HG03558 (cell line): ENCODE measurements around the gene SINHCAF.

ENCODE experiments used
- ATAC-seq: cut with Tn5 transposase; IDR thresholded peaks from one replicate; pipeline ENCODE4 v1.9.1; 2021; ENCODE audit warnings: moderate number of reproducible peaks; ENCODE audit not compliant: unreplicated experiment; ENCODE audit errors: extremely low read depth

SINHCAF gene

GRCh38 chr12:31339831-31340622 lies 14.1 kb upstream of the SINHCAF start:
- no peak for ATAC-seq

GRCh38 chr12:31337952-31338351 lies 12.0 kb upstream of the SINHCAF start:
- no peak for ATAC-seq

GRCh38 chr12:31331242-31331641 lies 5.3 kb upstream of the SINHCAF start:
- ATAC-seq, result no peak

GRCh38 chr12:31326736-31327659 lies 1.0 kb upstream of the SINHCAF start:
- no peak for ATAC-seq

GRCh38 chr12:31325524-31325875 lies 450 bp downstream of the SINHCAF start:
- ATAC-seq, result no peak

- no peak for ATAC-seq
These were observed 966 bp downstream of the SINHCAF start for GRCh38 chr12:31324845-31325523.

- ATAC-seq, result no peak
These were observed 1.7 kb downstream of the SINHCAF start for GRCh38 chr12:31324116-31324844.

- no peak for ATAC-seq
These were observed 2.4 kb downstream of the SINHCAF start for GRCh38 chr12:31323391-31324115.

GRCh38 chr12:31322801-31323207 lies 3.1 kb downstream of the SINHCAF start:
- ATAC-seq, result no peak

GRCh38 chr12:31321897-31322228 lies 4.1 kb downstream of the SINHCAF start:
- ATAC-seq, result no peak

GRCh38 chr12:31321186-31321896 lies 4.6 kb downstream of the SINHCAF start:
- ATAC-seq, result no peak

- ATAC-seq, result no peak
These were observed 7.2 kb downstream of the SINHCAF start for GRCh38 chr12:31318657-31319269.

GRCh38 chr12:31317471-31318395 lies 8.2 kb downstream of the SINHCAF start:
- no peak for ATAC-seq

- ATAC-seq, result no peak
These were observed 9.1 kb downstream of the SINHCAF start for GRCh38 chr12:31316891-31317290.

- ATAC-seq, result no peak
These were observed 10.0 kb downstream of the SINHCAF start for GRCh38 chr12:31315784-31316465.

GRCh38 chr12:31315044-31315715 lies 10.8 kb downstream of the SINHCAF start:
- no peak for ATAC-seq
